Stimulated activated CD4-positive, alpha-beta T cell treated with anti-CD3 and anti-CD28 coated beads, Interleukin-4, amount 100 ng/mL, for 4 hours (primary cell): ENCODE results near the gene SIGLEC14.
A peak's percentile ranks its signal among the peaks of the same experiment; 100 is the strongest.
"Not testable (repeated sequence)": the region's sequence is repeated elsewhere in the genome, so short reads cannot be mapped to it uniquely, and the experiment has no call there.

Experiments used
- DNase-seq, 2 experiments: peaks; one replicate each; pipeline ENCODE4 v3.0.0-alpha.2; 2020

Gene SIGLEC14, protein sequence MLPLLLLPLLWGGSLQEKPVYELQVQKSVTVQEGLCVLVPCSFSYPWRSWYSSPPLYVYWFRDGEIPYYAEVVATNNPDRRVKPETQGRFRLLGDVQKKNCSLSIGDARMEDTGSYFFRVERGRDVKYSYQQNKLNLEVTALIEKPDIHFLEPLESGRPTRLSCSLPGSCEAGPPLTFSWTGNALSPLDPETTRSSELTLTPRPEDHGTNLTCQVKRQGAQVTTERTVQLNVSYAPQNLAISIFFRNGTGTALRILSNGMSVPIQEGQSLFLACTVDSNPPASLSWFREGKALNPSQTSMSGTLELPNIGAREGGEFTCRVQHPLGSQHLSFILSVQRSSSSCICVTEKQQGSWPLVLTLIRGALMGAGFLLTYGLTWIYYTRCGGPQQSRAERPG

DNA sequence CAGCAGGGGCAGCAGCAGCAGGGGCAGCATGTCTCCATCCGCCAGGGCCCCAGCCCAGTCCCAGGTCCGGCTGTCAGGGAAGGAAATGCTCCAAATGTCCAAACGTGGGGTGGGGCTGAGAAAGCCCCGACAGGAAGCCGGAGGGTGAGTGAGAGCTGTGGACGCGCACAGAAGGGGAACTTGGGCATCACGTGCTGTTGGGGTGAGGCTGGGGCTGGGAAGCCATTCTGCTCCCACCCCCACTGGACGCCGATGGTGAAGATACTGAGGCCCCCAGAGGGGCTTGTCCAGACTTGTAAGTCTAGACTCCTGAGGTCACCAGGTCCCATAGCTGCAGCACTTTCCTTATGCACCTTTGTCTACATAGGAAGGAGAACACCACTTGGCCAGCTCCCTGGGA lies at the start of gene SIGLEC14:
Gene SIGLEC14 (minus strand): TSS at position 96 of the 400 bp plus-strand sequence. CDS start 66 bp downstream, at position 30.
- DNase-seq = not testable (repeated sequence)

DNA sequence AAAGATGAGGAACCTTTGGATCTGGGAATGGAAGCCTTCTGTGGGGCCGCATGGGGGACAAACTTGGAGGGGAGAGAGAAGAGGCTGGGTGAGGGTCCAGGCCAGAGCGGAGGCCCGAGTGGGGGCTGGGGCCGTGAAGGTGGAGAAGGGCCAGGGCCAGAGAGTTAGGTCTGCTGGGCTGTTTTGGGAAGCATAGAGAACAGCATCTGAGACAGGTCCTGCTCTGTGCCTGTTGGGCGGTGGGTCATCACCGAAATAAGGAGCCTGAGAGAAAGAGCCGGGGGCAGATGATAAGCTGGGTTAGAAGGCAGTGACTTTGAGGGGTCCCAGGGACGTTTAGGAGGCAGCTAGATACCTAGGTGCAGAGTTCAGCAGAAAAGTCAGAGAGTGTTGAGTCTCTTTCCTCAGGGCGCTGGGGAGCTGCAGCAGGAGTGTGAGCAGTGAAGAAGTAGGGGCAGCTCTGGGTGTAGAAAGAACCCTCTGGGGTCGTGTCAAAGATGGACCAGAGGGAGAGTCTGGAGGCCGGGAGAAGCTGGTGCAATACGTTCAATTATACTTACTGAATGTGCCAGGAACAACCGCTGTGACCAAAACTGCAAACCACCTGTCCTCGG lies 49.2 kb upstream of the SIGLEC14 start:
- DNase-seq = no peak

DNA sequence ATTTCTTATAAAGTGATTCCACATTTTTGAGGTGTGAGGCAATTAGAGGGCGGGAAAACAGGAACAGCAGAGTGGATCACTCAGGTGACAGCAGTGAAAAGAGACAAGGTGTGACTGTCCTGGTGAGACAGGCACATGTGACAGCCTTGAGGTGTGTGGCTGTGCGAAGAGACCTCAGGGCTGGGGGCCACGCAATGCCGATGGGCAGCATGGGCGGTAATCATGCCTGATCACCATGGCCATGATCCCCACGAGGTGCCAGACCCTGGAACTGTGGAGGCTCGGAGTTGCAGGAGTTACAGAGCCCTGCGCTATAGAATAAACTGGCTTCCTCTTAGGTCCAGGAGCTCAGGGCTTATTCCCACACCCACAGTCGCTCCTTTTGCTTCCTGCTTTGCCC lies 48.5 kb upstream of the SIGLEC14 start:
- no peak for DNase-seq

DNA sequence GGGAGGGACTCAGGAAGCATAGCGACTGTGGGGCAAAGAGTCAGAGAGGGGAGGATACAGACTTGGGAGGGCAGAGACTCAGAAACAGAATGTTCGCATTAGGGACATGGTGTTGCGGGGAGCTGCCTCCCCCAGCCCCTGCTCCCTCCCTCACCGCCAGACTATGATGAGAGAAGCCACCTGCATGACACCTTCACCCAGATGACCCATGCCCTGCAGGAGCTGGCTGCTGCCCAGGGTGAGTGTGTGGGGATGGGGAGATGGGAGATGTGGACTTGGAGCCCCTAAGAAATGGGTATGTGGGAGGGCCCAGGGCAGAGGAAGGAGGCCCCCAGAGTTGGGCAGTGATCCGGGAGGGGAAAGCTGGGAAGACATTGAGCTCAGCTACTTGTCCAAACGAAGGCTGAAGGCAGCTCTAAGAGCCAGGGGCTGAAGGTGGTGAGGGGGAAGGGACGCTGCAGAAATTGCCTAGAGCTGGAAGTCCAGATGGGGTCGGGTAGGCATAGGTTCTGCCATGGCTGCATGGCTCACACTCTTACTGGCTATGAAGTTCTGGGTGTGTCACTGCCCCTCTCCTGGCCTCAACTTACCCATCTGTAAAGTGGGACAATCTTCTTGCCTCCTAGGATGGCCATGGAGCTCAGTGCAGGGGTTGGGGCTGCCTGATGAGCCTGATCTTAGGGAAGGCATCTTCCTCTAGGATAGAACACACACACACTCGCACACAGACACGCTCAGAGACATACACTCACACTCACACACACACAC lies 47.9 kb upstream of the SIGLEC14 start:
- DNase-seq = no peak

DNA sequence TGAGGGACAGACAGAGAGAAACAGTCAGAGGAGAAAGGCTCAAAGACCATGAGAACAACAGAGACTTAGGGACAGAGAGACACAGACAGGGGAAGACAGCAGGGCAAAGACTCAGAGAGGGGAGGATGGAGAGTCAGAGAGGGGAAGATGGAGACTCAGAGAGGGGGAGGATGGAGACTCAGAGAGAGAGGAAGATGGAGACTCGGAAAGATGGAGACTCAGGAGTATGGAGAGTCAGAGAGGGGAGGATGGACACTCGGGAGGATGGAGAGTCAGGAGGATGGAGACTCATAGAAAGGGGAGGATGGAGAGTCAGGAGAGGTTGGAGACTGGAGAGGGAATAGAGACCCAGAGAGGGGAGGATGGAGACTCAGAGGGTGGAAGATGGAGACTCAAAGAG lies 47.2 kb upstream of the SIGLEC14 start:
- no peak for DNase-seq

DNA sequence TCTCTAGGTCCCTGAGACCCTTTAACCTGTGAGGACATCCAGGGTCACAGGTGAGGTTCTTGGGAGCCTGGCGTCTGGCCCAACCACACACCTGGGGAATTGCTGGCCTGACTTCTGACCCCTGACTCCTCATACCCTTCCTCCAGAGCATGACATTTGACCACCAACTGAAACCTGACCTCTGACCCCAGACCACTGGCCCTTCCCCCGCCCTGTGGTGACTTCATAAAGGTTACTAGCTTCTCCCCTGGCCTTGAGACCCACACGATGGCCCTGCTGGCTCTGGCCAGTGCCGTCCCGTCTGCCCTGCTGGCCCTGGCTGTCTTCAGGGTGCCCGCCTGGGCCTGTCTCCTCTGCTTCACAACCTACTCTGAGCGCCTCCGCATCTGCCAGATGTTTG lies 46.6 kb upstream of the SIGLEC14 start, which contains the start of gene SPACA6:
Gene SPACA6 (plus strand): TSS at position 71 of the 400 bp plus-strand sequence. CDS start 197 bp downstream, at position 268.
- no peak for DNase-seq

DNA sequence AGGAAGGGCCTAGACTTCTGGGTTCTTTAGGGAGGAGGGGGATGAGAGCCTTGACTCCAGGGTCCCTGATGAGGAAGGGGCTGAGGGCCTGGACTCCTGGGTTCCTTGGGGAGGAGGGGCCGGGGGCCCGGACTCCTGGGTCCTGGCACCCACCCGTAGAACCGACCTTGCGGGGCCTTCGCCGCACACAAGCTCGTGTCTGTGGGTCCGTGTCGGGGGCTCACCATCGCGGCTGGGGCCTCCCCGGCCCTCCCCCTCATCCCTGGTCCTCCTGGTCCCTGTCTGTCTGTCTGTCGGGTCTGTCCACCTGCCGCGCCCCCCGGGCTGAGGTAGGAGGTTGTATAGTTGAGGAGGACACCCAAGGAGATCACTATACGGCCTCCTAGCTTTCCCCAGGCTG lies 45.8 kb upstream of the SIGLEC14 start:
- DNase-seq = no peak

DNA sequence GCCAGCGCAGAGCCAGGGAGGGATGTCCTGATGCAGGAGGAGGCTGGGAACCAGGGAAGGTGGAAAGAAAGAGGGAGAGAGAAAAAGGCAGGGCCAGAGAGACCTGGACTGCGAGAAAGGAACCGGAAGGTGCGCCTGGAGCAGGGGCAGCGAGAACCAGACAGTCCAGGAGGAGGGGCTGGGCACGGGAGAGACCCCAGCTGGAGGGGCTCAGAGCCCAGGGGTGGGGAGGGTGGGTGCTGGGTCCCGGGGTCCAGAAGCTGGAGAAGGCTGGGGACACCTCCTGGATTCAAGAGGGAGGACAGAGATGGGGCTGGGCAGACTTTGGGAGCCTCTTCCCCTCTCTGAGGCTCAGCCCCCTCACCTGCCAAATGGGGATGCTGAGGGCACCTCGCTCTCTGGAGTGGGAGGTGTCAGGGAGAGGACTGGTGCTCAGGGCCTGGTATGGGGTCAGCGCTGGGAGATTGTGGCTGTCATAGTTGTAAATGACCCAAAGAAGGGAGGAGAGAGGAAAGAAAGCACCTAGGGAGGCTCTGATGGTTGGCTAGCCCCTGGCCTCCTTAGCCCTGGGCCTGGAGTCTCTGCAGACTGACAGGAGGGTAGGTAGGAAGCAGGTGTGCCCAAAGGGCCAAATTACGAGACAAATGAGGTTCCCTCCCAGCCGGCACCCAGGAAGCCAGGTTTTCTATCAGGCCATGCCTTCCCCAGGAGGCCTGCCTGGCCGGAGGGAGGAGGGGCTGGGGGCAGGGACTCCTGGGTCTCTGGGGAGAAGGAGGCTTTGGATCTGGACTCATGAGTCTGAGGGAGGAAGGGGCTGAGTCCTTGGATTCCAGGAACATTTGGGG lies 45.2 kb upstream of the SIGLEC14 start:
- DNase-seq = no peak

DNA sequence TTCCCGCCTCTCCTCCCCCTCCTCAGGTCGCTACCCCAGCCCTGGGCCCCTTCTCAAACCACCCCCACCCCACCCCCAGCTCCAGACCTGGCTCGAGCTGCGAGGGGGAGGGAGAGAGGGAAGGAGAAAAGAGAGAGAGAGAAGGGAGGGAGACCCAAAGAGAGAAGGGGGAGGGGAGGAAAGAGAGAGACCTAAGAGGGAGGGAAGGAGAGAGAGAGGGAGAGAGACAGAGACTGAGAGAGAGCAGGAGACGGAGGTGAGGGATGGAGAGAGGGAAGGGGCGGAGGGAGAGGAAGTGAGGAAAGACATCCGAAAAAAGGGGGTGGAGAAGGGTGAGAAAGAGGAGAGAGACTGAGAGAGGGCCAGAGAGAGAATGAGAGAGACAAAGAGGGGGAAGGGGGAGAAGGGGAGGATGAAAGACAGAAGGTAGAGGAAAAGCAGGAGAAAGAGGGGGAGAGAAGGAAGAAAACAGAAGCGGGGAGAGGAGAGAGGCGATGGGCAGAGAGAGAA lies 44.5 kb upstream of the SIGLEC14 start:
- peak in 1 of 2 experiments; percentile 12 for DNase-seq

DNA sequence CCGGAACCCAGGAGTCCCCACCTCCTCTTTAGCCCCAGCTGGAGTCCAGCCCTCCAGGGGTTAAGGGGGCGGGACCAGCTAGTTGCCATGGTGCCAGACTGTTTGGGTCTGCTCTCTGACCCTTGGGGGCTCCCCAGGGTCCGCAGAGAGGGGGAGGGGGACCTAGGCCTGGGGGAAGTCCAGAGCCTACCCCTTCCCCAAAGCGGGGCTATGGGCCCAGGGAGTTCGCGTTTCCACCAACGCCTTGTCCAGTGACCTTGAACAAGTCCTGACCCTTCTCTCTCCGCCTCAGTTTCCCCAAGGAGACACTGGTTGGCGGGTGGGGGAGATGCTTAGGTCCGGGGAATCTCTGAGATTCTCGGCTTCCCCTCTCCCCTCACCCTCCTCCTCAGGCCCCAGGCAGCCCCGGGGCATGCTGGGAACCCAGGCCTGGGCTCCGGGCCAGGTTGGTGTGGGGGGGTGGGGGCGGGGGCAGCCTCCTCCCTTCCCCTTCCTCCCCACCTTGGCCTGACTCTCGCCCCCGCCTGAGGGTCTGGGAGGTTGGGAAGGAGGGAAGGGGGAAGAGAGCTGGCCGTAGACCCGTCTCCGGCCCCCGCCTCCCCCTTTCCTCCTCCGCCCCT lies 43.9 kb upstream of the SIGLEC14 start:
- DNase-seq = peak; percentile 58 to 69

DNA sequence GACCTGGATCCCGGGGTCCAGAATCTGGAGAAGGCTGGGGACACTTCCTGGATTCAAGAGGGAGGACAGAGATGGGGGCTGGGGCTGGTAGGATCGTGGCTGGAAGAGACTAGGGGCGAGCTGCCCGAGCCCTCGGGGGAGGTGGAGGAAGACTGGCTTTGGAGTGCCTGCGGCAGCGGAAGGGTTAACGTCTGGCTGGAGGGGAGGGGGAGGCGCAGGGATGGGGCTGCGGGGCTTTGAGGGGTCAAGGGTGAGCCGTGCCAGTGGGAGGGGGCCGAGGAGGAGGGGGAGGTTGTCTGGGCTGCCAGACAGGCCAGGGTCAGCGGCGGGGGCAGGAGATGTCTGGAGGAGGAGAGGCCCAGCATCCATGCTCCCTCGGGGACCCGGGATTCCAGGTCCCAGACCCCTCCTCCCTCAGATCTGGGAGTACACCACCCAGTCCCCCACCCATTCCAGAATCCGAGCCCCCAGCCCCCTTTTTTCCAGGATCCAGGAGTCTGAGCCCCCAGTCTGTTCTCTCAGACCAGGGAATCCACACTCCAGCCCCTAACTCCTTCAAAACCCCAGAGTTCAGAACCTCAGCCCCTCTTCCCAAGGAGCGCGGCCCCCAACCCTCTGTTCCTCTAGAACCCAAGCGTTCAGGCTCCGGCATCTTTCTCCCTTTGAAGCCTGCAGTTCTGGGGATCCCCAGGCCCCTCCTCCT lies 43.3 kb upstream of the SIGLEC14 start:
- DNase-seq = peak in 1 of 2 experiments; percentile 13

DNA sequence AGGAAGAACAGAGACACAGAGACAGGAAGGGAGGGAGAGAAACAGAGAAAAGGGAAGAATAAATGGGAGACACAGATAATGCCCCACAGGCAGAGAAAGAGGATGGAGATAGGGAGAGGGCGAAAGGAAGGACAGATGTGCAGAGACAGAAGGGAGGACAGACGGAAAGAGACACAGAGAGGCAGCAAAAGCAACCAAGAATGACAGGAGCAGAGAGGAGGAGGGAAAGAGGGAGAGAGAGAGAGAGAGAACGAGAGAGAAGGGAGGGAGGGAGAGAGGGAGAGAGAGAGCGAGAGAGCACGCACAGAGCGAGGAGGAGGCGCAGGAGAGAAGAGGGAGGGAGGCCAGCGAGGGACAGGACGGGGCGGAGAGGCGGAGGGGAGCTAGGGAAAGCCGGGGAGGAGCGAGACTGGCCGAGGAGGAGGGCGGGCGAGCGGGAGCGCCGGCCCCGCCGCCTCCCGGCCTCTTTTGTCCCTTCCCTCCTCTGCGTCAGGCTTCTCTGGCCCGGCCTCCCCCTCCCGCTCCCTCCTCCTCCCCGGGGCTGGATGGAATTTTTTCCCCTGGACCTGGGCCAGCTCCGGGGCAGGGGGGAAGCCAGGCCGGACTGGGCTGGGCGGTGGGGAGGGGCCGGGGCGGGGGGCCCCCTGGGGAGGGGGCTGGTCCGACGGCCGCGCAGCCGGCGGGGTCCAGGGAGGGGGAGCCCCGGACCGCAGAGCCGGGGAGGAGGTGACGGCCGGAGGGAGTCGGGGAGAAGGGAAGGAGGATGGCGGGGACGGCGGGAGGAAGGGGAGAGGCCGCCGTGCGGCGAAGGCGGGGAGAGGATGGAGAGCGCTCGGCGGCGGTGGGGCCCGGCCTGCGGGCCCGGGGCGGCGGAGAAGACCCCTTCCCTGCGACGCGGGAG lies 42.3 kb upstream of the SIGLEC14 start:
- peak in 1 of 2 experiments; percentile 18 for DNase-seq

DNA sequence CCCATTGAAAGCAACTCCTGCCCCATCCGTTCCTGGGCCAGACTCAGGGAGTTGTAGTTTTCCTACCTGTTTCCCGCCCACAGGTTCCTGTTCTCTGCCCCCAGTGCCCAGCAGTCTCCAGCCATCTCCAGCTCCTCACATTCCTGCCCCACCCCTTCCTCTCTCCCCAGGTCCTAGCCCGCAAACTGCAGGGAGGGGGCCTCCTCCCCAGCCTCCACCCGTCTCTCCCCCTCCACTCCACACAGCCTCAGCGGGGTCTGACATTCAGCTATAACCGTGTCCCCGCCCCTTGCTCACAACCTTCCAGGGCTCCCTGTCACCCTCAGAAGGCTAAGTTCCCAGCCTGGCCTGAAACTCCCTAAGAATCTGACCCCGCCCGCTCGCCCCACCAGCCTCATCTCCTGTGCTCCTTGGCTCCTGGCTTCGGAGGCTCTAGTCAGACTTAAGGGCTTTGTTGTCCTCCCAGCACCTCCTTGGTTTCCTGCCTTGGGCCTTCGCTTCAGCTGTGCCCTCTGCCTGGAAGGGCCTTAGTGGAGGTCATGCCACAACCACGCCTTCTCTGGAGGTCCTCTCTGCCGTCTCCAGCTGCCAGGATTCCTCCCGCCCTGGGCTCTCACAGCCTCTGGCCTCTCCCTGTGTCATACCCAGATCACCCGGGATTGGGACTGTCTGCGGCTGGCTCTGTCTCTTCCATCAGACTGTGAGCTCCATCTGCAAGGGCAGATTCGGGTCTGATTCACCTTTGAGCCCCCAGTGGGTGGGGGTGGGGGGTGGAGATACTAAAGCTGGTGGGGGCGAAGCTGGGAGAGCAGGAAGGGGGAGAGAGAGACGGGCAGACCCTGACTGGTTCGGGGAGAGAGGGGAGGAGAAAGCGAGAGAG lies 41.4 kb upstream of the SIGLEC14 start:
- DNase-seq = no peak

DNA sequence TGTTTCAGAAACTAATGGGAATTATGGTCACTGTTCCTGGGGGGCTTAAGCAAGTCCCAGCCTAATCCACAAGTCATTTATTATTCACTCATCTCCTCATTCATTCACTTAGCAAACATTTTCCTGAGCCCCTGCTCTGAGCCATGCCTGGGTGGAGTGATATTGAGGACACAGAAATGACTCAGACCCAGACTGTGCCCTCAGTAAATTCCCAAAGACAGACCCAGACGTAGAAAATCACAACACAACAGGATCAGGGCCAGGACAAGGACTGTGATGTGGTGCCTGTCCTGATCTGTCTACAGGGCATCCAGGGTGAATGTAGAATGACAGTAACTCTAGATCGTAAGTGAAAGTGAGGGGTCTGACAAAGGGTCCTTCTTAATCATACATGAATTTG lies 39.5 kb upstream of the SIGLEC14 start:
- no peak for DNase-seq

DNA sequence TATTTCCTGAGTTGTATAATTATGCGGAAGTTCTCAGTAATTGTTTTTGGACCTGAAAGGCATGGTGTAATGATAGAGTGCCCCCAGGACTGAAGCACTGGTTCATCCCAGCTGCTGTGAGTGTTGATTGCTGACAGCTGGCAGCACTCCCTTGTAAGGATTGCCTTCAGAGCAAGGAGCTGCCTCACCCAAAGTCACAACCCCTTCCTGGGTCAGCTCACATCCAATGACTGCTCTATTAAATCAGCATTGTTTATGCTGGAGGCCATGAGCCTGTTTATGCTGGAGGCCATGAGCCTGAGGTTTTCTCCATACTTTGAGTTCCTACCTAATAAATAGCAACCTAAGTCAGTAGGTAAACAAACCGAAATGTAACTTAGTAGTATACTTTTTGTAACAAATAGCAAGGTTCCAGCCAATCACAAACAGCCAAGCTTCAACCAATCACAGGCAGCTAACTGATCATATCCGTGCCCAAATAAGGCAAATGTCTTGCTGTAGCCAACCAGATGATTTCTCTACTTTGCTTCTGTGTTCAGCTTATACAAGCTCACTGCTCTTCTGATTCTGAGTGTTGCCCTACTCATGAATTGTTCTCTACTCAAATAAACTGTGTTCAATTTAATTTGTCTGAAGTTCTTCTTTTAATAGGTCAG lies 34.8 kb upstream of the SIGLEC14 start:
- DNase-seq = no peak

DNA sequence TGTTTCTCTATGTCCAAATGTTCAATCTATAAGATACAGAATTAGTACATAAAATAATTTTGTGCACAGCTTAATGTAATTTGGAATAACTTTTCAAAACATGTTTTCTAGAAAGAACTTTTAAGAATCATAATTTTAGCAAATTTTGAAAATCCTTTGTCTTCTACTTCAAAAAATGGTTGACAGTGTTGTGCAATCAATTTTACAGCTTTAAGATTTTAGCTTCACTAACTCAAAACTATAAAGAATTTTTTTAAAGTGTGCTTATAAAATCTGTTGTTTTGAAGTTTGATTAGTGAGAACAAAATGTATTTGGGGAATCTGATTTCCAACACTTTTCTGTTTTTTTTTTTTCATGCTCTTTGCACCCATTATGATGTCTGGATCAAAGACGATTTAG lies 33.8 kb upstream of the SIGLEC14 start:
- DNase-seq = no peak

DNA sequence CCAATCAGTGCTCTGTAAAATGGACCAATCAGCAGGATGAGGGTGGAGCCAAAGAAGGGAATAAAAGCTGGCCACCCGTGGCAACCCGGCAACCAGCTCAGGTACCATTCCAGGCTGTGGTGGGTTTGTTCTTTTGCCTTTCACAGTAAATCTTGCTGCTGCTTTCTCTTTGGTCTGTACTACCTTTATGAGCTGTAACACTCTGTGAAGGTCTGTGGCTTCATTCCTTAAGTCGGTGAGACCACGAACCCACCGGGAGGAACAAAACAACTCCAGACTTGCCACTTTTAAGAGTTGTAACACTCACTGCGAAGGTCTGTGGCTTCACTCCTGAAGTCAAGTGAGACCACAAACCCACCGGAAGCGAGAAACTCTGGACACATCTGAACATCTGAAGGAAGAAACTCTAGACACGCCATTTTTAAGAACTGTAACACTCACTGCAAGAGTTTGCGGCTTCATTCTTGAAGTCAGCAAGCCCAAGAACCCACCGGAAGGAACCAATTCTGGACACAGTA lies 30.0 kb upstream of the SIGLEC14 start:
- DNase-seq = no peak

DNA sequence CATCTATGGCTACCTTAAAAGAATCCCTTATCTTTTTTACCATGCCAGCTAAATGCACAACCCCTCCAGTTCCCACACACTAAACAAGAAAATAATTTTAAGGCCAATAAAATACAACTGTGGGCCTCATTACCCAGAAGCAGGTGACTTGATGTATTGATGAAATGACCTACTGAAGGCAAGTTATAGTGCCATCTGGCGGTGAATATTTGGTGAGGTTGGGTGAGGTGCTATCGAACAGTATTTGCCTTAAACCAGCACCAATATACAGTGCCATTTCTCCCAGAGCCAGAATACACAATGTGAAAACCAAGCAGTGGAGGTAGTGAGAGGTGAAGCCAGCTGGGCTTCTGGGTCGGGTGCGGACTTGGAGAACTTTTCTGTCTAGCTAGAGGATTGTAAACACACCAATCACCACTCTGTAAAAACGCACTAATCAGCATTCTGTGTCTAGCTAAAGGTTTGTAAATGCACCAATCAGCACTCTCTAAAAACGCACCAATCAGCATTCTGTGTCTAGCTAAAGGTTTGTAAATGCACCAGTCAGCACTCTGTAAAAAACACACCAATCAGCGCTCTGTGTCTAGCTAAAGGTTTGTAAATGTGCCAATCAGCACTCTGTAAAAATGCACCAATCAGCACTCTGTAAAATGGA lies 29.4 kb upstream of the SIGLEC14 start:
- DNase-seq = not testable (repeated sequence)
